Spleen (tissue), 7 donors: Measurements from ENCODE around the gene TMEM229B.

ENCODE experiments used
- POLR2A ChIP-seq, 3 donors: fragments of 450-650 bp; IDR thresholded peaks; one replicate each; pipeline ENCODE4 v1.5.1; 2017; ENCODE audit warnings: antibody characterized with exemption in 3 of 3, mild to moderate bottlenecking in 1 of 3
- POLR2AphosphoS5 ChIP-seq, 3 donors: sonication (generic); formaldehyde crosslinking; IDR thresholded peaks; one replicate each; pipeline ENCODE4 v1.5.1; 2017; ENCODE audit warnings: antibody characterized with exemption in 3 of 3
- TF ChIP-seq, protein P1 (sequence below), 11 experiments: fragments of 200-600 bp in 7 of 11; fragments of 450-650 bp in 4 of 11; sonication (generic) in 4 of 11; IDR thresholded peaks in 8 of 11; conservative IDR thresholded peaks in 3 of 11; 1 replicate in 7 of 11; 2 replicates in 4 of 11; pipeline versions ENCODE4 v1.4.0 to v1.8.0; 2016 to 2021; ENCODE audit warnings: antibody characterized with exemption in 11 of 11, inconsistent platforms in 4 of 11, mild to moderate bottlenecking in 1 of 11
- donor health status: DM: no; HTN: no; CAD: no; lungs with moderate emphysema.
- donor health status: DM: no; HTN: no; CAD: no.
- donor health status: DM: no; HTN: no; CAD: no.

DNA sequence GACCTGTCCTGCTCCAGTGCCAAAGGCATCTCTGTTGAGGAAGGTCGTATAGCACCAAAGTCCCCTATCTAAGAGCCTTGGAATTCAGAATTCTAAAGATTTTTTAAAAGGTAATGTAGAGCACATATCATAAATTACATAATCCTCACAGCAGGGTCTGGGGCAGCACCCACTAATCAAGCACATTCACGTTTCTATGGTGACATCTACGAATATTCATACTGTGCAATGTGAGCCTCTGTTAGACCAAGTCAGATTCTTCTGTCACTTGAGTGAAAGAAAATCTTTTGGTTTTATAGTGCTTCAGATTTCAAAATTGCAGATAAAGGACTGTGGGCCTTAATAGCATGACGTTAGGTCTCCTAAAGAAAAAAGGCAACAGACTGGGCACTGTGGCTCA lies 13.1 kb upstream of the TMEM229B start:
- TF ChIP-seq, protein P1, sequence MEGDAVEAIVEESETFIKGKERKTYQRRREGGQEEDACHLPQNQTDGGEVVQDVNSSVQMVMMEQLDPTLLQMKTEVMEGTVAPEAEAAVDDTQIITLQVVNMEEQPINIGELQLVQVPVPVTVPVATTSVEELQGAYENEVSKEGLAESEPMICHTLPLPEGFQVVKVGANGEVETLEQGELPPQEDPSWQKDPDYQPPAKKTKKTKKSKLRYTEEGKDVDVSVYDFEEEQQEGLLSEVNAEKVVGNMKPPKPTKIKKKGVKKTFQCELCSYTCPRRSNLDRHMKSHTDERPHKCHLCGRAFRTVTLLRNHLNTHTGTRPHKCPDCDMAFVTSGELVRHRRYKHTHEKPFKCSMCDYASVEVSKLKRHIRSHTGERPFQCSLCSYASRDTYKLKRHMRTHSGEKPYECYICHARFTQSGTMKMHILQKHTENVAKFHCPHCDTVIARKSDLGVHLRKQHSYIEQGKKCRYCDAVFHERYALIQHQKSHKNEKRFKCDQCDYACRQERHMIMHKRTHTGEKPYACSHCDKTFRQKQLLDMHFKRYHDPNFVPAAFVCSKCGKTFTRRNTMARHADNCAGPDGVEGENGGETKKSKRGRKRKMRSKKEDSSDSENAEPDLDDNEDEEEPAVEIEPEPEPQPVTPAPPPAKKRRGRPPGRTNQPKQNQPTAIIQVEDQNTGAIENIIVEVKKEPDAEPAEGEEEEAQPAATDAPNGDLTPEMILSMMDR (IDR thresholded peaks at IDR 0.05 in 8 of 11, conservative IDR thresholded peaks at IDR 0.05 in 3 of 11) = no peak
- no peak for TF ChIP-seq POLR2A (IDR thresholded peaks at IDR 0.05)
- TF ChIP-seq POLR2AphosphoS5 (IDR thresholded peaks at IDR 0.05) = no peak
